Measurements from ENCODE around the gene RAPH1.

The RAPH1 gene

DNA sequence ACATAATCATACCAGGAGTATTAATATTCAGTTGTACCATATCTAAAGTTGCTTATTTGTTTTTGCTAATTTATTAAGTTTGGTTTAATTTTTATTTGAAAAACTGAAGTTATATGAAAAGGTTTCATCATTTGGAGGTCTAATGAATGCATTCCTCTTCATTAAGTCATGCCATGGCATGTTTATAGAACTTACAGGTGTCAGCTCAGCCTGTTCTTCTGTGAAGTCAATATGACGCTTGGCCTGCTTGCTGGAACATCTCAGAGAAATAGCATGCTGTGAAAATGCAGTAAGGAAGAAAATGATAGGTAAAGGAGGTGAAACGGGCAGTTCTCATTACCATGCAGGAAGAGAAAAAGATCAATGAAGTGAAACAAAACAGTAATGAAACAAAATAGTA, 58.2 kb downstream of the RAPH1 start:
- Histone ChIP-seq H3K4me3 (ENCODE audit: low read depth, low read length) (no peak overlapping the region), H3K4me1 (ENCODE audit: control insufficient read depth, insufficient read depth, low read length) (no peaks in the 10 kb centered on the region), H3K27ac (ENCODE audit: extremely low read depth, low read depth, low read length) (no peak overlapping the region), H3K9me3 (ENCODE audit: control insufficient read depth, insufficient read depth, low read depth, low read length) (no peaks in the 10 kb centered on the region), H3K36me3 (ENCODE audit: control insufficient read depth in 2 of 2, insufficient read depth in 1 of 2, low read length in 2 of 2) (no peaks in the 10 kb centered on the region)
- POLR2A ChIA-PET = no interaction called here
- TF ChIP-seq, protein P1, sequence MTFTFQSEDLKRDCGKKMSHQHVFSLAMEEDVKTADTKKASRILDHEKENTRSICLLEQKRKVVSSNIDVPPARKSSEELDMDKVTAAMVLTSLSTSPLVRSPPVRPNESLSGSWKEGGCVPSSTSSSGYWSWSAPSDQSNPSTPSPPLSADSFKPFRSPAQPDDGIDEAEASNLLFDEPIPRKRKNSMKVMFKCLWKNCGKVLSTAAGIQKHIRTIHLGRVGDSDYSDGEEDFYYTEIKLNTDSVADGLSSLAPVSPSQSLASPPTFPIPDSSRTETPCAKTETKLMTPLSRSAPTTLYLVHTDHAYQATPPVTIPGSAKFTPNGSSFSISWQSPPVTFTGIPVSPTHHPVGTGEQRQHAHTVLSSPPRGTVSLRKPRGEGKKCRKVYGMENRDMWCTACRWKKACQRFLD (tag by site-specific recombination; IDR thresholded peaks at IDR 0.05) = no peak
- TF ChIP-seq SCRT2 (tag by site-specific recombination; IDR thresholded peaks at IDR 0.05) = peak; percentile 48
- CTCF ChIA-PET = interaction anchor here (0.6 kb wide), 1 partner anchor 609 kb away, joined by 3 read pairs; no protein-coding TSS in a partner anchor

GRCh38 chr2:203471323-203471722, 63.8 kb downstream of the RAPH1 start:
- no peaks in the 10 kb centered on the region for H3K9me3 ChIP-seq (ENCODE audit: control insufficient read depth, insufficient read depth, low read depth, low read length)
- H3K36me3 ChIP-seq (ENCODE audit: control insufficient read depth in 2 of 2, insufficient read depth in 1 of 2, low read length in 2 of 2) = no peaks in the 10 kb centered on the region
- no peaks in the 10 kb centered on the region for H3K4me1 ChIP-seq (ENCODE audit: control insufficient read depth, insufficient read depth, low read length)
- ChIA-PET POLR2A (no interaction called here), CTCF (interaction anchor here (0.9 kb wide), 1 partner anchor 17 kb away, joined by 4 read pairs; no protein-coding TSS in a partner anchor)
- TF ChIP-seq ZNF19 (tag by site-specific recombination; IDR thresholded peaks at IDR 0.05; ENCODE audit: low read depth) = no peak
- H3K4me3 ChIP-seq (ENCODE audit: low read depth, low read length) = no peak overlapping the region
- no peak overlapping the region for H3K27ac ChIP-seq (ENCODE audit: extremely low read depth, low read depth, low read length)

DNA sequence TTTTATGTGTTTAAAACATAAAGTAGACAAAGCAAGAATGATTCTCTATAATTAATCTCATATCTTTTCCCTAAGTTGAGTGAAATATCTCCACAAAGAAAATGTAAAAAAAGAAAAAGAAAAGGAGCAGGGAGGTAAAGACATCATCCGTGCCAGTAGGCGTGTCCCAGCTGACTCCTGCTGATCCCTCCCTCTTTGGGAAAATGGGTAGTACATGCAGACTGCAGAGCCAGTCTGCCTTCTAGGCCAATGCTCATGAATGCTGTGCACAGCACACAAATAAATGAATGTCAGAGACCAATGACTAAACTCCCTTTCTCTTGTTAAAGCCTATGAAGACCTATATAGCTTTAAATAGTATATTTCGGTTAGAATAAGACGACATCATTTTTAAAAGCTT, 64.7 kb downstream of the RAPH1 start:
- CTCF ChIA-PET = interaction anchor here (0.5 to 1.1 kb wide), 3 partner anchors 14 to 26 kb away, joined by 3 to 4 read pairs (median 3); no protein-coding TSS in a partner anchor
- Histone ChIP-seq H3K36me3 (ENCODE audit: control insufficient read depth in 2 of 2, insufficient read depth in 1 of 2, low read length in 2 of 2) (no peaks in the 10 kb centered on the region), H3K4me3 (ENCODE audit: low read depth, low read length) (no peak overlapping the region), H3K4me1 (ENCODE audit: control insufficient read depth, insufficient read depth, low read length) (no peaks in the 10 kb centered on the region), H3K27ac (ENCODE audit: extremely low read depth, low read depth, low read length) (no peak overlapping the region), H3K9me3 (ENCODE audit: control insufficient read depth, insufficient read depth, low read depth, low read length) (no peaks in the 10 kb centered on the region)
- POLR2A ChIA-PET = no interaction called here
- TF ChIP-seq ZNF239 (tag by site-specific recombination; IDR thresholded peaks at IDR 0.05) (no peak), ZNF394 (tag by site-specific recombination; IDR thresholded peaks at IDR 0.05; ENCODE audit: borderline replicate concordance) (no peak)

GRCh38 chr2:203469546-203469945, 65.6 kb downstream of the RAPH1 start:
- no peaks in the 10 kb centered on the region for H3K4me1 ChIP-seq (ENCODE audit: control insufficient read depth, insufficient read depth, low read length)
- H3K27ac ChIP-seq (ENCODE audit: extremely low read depth, low read depth, low read length) = no peak overlapping the region
- no peak overlapping the region for H3K4me3 ChIP-seq (ENCODE audit: low read depth, low read length)
- no peak for TF ChIP-seq ZNF777 (tag by site-specific recombination; IDR thresholded peaks at IDR 0.05; ENCODE audit: borderline replicate concordance)
- TF ChIP-seq OSR2 (tag by site-specific recombination; IDR thresholded peaks at IDR 0.05) = no peak
- no peak for TF ChIP-seq ZNF561 (tag by site-specific recombination; IDR thresholded peaks at IDR 0.05; ENCODE audit: borderline replicate concordance)
- no peaks in the 10 kb centered on the region for H3K36me3 ChIP-seq (ENCODE audit: control insufficient read depth in 2 of 2, insufficient read depth in 1 of 2, low read length in 2 of 2)
- ChIA-PET CTCF (interaction anchor here (0.5 to 0.6 kb wide), 2 partner anchors 113 to 705 kb away, joined by 3 to 4 read pairs; no protein-coding TSS in a partner anchor), POLR2A (no interaction called here)
- H3K9me3 ChIP-seq (ENCODE audit: control insufficient read depth, insufficient read depth, low read depth, low read length) = no peaks in the 10 kb centered on the region

DNA sequence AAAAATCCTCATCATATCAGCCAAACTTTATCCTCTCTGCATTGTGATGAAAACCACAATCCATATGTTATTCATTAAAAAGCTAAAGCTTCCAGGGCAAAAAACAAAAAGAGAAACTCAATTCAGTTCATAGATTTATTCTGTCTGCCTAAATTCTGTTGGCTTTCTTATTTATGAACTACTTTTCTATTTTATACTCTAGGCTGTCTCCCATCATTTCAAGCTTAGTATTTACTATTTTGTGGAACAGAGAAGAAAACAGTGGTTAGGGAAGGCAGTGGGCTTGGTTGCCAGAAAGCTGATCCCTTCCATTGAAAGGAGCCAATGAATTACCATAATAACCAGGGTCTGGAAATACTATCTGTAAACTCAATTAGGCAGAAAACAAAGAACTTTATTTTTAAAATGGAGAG, 71.8 kb downstream of the RAPH1 start:
- Histone ChIP-seq H3K4me3 (ENCODE audit: low read depth, low read length) (no peak overlapping the region), H3K9me3 (ENCODE audit: control insufficient read depth, insufficient read depth, low read depth, low read length) (no peaks in the 10 kb centered on the region), H3K36me3 (ENCODE audit: control insufficient read depth in 2 of 2, insufficient read depth in 1 of 2, low read length in 2 of 2) (peaks cover 7 to 13% of the 10 kb centered on the region in 2 experiments), H3K4me1 (ENCODE audit: control insufficient read depth, insufficient read depth, low read length) (no peaks in the 10 kb centered on the region), H3K27ac (ENCODE audit: extremely low read depth, low read depth, low read length) (no peak overlapping the region)
- CTCF ChIA-PET = interaction anchor here (1.1 to 1.4 kb wide), 2 partner anchors 9 to 238 kb away, joined by 4 to 7 read pairs; no protein-coding TSS in a partner anchor
- TF ChIP-seq KLF9 (tag by site-specific recombination; IDR thresholded peaks at IDR 0.05; ENCODE audit: low read depth) = no peak
- no peak for TF ChIP-seq ZNF843 (tag by site-specific recombination; IDR thresholded peaks at IDR 0.05)
- no peak for TF ChIP-seq ZNF791 (tag by site-specific recombination; IDR thresholded peaks at IDR 0.05)
- TF ChIP-seq SALL2 (tag by site-specific recombination; IDR thresholded peaks at IDR 0.05; ENCODE audit: borderline replicate concordance) = no peak
- no peak for TF ChIP-seq ZNF10 (tag by site-specific recombination; IDR thresholded peaks at IDR 0.05)
- no peak for TF ChIP-seq ZNF596 (tag by site-specific recombination; IDR thresholded peaks at IDR 0.05)
- TF ChIP-seq, protein P2, sequence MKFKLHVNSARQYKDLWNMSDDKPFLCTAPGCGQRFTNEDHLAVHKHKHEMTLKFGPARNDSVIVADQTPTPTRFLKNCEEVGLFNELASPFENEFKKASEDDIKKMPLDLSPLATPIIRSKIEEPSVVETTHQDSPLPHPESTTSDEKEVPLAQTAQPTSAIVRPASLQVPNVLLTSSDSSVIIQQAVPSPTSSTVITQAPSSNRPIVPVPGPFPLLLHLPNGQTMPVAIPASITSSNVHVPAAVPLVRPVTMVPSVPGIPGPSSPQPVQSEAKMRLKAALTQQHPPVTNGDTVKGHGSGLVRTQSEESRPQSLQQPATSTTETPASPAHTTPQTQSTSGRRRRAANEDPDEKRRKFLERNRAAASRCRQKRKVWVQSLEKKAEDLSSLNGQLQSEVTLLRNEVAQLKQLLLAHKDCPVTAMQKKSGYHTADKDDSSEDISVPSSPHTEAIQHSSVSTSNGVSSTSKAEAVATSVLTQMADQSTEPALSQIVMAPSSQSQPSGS (tag by site-specific recombination; IDR thresholded peaks at IDR 0.05; ENCODE audit: low read depth) = no peak
- POLR2A ChIA-PET = no interaction called here

Data from HEK293 (cell line).